ENCODE measurements around the gene DAO. TPM values are rescaled to one million over a fixed set of nuclear protein-coding genes. Genes with fewer than 3 reads are reported as not detected.

The DAO gene
- polyA plus RNA-seq, 1 of the 3 experiments (the other 2 are of a cell fraction) = not detected

GRCh38 chr12:108947097-108947496 is 67.2 kb downstream of the DAO start:
- TF ChIP-seq, protein P1, sequence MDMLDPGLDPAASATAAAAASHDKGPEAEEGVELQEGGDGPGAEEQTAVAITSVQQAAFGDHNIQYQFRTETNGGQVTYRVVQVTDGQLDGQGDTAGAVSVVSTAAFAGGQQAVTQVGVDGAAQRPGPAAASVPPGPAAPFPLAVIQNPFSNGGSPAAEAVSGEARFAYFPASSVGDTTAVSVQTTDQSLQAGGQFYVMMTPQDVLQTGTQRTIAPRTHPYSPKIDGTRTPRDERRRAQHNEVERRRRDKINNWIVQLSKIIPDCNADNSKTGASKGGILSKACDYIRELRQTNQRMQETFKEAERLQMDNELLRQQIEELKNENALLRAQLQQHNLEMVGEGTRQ (IDR thresholded peaks at IDR 0.05; ENCODE audit: borderline replicate concordance, low read depth, low read length) = no peak
- TF ChIP-seq, protein P2, sequence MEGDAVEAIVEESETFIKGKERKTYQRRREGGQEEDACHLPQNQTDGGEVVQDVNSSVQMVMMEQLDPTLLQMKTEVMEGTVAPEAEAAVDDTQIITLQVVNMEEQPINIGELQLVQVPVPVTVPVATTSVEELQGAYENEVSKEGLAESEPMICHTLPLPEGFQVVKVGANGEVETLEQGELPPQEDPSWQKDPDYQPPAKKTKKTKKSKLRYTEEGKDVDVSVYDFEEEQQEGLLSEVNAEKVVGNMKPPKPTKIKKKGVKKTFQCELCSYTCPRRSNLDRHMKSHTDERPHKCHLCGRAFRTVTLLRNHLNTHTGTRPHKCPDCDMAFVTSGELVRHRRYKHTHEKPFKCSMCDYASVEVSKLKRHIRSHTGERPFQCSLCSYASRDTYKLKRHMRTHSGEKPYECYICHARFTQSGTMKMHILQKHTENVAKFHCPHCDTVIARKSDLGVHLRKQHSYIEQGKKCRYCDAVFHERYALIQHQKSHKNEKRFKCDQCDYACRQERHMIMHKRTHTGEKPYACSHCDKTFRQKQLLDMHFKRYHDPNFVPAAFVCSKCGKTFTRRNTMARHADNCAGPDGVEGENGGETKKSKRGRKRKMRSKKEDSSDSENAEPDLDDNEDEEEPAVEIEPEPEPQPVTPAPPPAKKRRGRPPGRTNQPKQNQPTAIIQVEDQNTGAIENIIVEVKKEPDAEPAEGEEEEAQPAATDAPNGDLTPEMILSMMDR (IDR thresholded peaks at IDR 0.05) = no peak
- TF ChIP-seq GABPA (IDR thresholded peaks at IDR 0.05; ENCODE audit: low read depth) = no peak
- TF ChIP-seq IRF3 (IDR thresholded peaks at IDR 0.05; ENCODE audit: low read depth, low read length) = no peak
- no peak for TF ChIP-seq ELF1 (IDR thresholded peaks at IDR 0.05)
- TF ChIP-seq RXRA (IDR thresholded peaks at IDR 0.05; ENCODE audit: borderline replicate concordance, low read depth) = no peak
- TF ChIP-seq, protein P3, sequence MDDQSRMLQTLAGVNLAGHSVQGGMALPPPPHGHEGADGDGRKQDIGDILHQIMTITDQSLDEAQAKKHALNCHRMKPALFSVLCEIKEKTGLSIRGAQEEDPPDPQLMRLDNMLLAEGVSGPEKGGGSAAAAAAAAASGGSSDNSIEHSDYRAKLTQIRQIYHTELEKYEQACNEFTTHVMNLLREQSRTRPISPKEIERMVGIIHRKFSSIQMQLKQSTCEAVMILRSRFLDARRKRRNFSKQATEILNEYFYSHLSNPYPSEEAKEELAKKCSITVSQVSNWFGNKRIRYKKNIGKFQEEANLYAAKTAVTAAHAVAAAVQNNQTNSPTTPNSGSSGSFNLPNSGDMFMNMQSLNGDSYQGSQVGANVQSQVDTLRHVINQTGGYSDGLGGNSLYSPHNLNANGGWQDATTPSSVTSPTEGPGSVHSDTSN (IDR thresholded peaks at IDR 0.05) = no peak

DNA sequence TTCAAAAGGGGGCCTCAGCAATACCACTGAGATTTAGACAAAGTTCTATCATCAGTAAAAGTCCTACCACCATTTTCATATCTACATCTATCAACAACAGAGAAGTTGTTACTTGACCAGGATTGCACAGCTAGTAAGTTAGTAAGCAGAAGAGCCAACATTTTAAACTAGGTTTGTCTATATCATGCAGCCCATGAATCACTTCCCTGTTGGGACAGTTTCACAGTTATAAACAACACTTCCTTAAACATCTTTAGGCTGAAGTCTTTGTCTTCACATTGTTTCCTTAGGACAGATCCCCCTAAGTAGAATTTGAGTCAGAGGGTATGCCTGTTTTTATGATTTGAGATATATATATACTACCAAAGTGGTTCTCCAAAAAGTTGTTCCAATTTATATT is 68.5 kb downstream of the DAO start:
- no peaks in the 10 kb centered on the region for H3K79me2 ChIP-seq (ENCODE audit: insufficient read depth)
- no peaks in the 10 kb centered on the region for H3K27me3 ChIP-seq (ENCODE audit: insufficient read depth)
- no peaks in the 10 kb centered on the region for H3F3A ChIP-seq (replicated peaks; ENCODE audit: insufficient read depth)
- H3K4me3 ChIP-seq (ENCODE audit: low read depth in 2 of 2, low read length in 1 of 2) = no peak overlapping the region
- ChIA-PET CTCF (interaction anchor here (1.8 kb wide), 1 partner anchor 284 kb away, joined by 4 read pairs; no protein-coding TSS in a partner anchor), POLR2A (no interaction called here)
- H3K27ac ChIP-seq (ENCODE audit: low read depth in 2 of 2, low read length in 1 of 2) = no peak overlapping the region
- no peak for DNase-seq
- H3K4me1 ChIP-seq (ENCODE audit: control insufficient read depth in 1 of 2, insufficient read depth in 2 of 2, low read depth in 1 of 2, low read length in 1 of 2) = peaks cover 0 to 3% of the 10 kb centered on the region in 2 experiments; a peak in 1 of 4 replicates
- H3K9me2 ChIP-seq = no peaks in the 10 kb centered on the region
- no peak overlapping the region for H3K9ac ChIP-seq
- H2AFZ ChIP-seq (ENCODE audit: low read depth) = no peak overlapping the region
- H3K4me2 ChIP-seq = no peak overlapping the region
- no peaks in the 10 kb centered on the region for H3K36me3 ChIP-seq (replicated peaks in 1 of 2; ENCODE audit: control insufficient read depth in 1 of 2, insufficient read depth in 2 of 2, low read length in 1 of 2)
- no peaks in the 10 kb centered on the region for H4K20me1 ChIP-seq (ENCODE audit: insufficient read depth)
- H3K9me3 ChIP-seq = peaks cover 4% of the 10 kb centered on the region; the same call in 1 of the 2 replicates
- TF ChIP-seq, protein P3 (IDR thresholded peaks at IDR 0.05) = no peak
- no peak for TF ChIP-seq USF1 (IDR thresholded peaks at IDR 0.05; ENCODE audit: borderline replicate concordance, low read depth)
- TF ChIP-seq TAF1 (IDR thresholded peaks at IDR 0.05; ENCODE audit: borderline replicate concordance, low read depth, low read length) = no peak

More at GRCh38 chr12:108947097-108947496, 67.2 kb downstream of the DAO start:
- Histone ChIP-seq H3K79me2 (ENCODE audit: insufficient read depth) (no peaks in the 10 kb centered on the region), H3K27me3 (ENCODE audit: insufficient read depth) (no peaks in the 10 kb centered on the region), H3F3A (replicated peaks; ENCODE audit: insufficient read depth) (no peaks in the 10 kb centered on the region), H3K9me2 (no peaks in the 10 kb centered on the region), H2AFZ (ENCODE audit: low read depth) (no peak overlapping the region), H3K36me3 (replicated peaks in 1 of 2; ENCODE audit: control insufficient read depth in 1 of 2, insufficient read depth in 2 of 2, low read length in 1 of 2) (no peaks in the 10 kb centered on the region), H3K4me2 (no peak overlapping the region), H3K4me3 (ENCODE audit: low read depth in 2 of 2, low read length in 1 of 2) (no peak overlapping the region), H3K27ac (ENCODE audit: low read depth in 2 of 2, low read length in 1 of 2) (no peak overlapping the region), H4K20me1 (ENCODE audit: insufficient read depth) (no peaks in the 10 kb centered on the region), H3K9me3 (peaks cover 4% of the 10 kb centered on the region; the same call in 1 of the 2 replicates), H3K4me1 (ENCODE audit: control insufficient read depth in 1 of 2, insufficient read depth in 2 of 2, low read depth in 1 of 2, low read length in 1 of 2) (peaks cover 0 to 3% of the 10 kb centered on the region in 2 experiments; a peak in 1 of 4 replicates), H3K9ac (no peak overlapping the region)
- CTCF ChIA-PET = interaction anchor here (0.8 to 1.8 kb wide), 2 partner anchors 25 to 282 kb away, joined by 3 to 4 read pairs; no protein-coding TSS in a partner anchor
- POLR2A ChIA-PET = no interaction called here
- 10% methylated on average over 1 of the region's 1 CpG for WGBS (ENCODE audit: low lambda C conversion rate)
- DNase-seq = no peak
